NCI-H2081 treated with DMSO at 0.1 percent for 48 hours (cell line): ENCODE data around the gene FPGS.
"Not testable (repeated sequence)": the region's sequence is repeated elsewhere in the genome, so short reads cannot be mapped to it uniquely, and the experiment has no call there.

Experiments
- DNase-seq: peaks from one replicate; lab custom pipeline; 2025; lab: John Stamatoyannopoulos, UW

FPGS gene

GRCh38 chr9:127770905-127771569 is 31.6 kb upstream of the FPGS start:
- peak; percentile 72 for DNase-seq

- DNase-seq: no peak
These were observed 31.0 kb upstream of the FPGS start for GRCh38 chr9:127771570-127772189.

GRCh38 chr9:127772603-127773002 is 30.1 kb upstream of the FPGS start:
- no peak for DNase-seq

- no peak for DNase-seq
These were observed 29.4 kb upstream of the FPGS start for GRCh38 chr9:127773272-127773671.

GRCh38 chr9:127773981-127774380 is 28.7 kb upstream of the FPGS start:
- DNase-seq: no peak

GRCh38 chr9:127776195-127776923 is 26.3 kb upstream of the FPGS start:
- DNase-seq: no peak

GRCh38 chr9:127776924-127777289 is 25.8 kb upstream of the FPGS start:
- DNase-seq: no peak

- no peak for DNase-seq
These were observed 25.2 kb upstream of the FPGS start for GRCh38 chr9:127777368-127777980.

GRCh38 chr9:127778280-127779135 is 24.2 kb upstream of the FPGS start, which contains the start of gene SH2D3C:
TSS of gene SH2D3C (minus strand) at chr9:127778666. CDS start at chr9:127778627, 39 bp downstream.
- no peak for DNase-seq

GRCh38 chr9:127779136-127779981 is 23.3 kb upstream of the FPGS start:
- DNase-seq: no peak

GRCh38 chr9:127780126-127780885 is 22.4 kb upstream of the FPGS start:
- no peak for DNase-seq

- DNase-seq: not testable (repeated sequence)
These were observed 21.8 kb upstream of the FPGS start for GRCh38 chr9:127780909-127781308.

- DNase-seq: no peak
These were observed 20.9 kb upstream of the FPGS start for GRCh38 chr9:127781806-127782205.

- DNase-seq: no peak
These were observed 19.3 kb upstream of the FPGS start for GRCh38 chr9:127783111-127784008.

- no peak for DNase-seq
These were observed 17.4 kb upstream of the FPGS start for GRCh38 chr9:127785023-127785932.

- peak; percentile 42 for DNase-seq
These were observed 16.5 kb upstream of the FPGS start, which contains the start of gene CDK9 for GRCh38 chr9:127785933-127786772. TSS of gene CDK9 (plus strand) at chr9:127786034. CDS start at chr9:127786149, 115 bp downstream.

GRCh38 chr9:127786773-127787104 is 15.9 kb upstream of the FPGS start:
- no peak for DNase-seq
